Measurements from ENCODE around the gene SLC5A8. TPM values are rescaled to one million over a fixed set of nuclear protein-coding genes. Genes with fewer than 3 reads are reported as not detected.

Gene SLC5A8
- total and polyA plus RNA-seq, 2 of the 4 experiments (the other 2 are of a cell fraction), result not detected

GRCh38 chr12:101127521-101128219 lies 82.4 kb downstream of the SLC5A8 start:
- Histone ChIP-seq H3K79me1 (ENCODE audit: low read depth in 1 of 2, low read length in 2 of 2) (no peaks in the 10 kb centered on the region), H3K9ac (ENCODE audit: low read depth, low read length) (no peak overlapping the region), H3K27me3 (ENCODE audit: control insufficient read depth, insufficient read depth, low read length) (no peaks in the 10 kb centered on the region), H3K56ac (ENCODE audit: extremely low read depth, insufficient read depth, low read length) (peak overlapping the region; percentile 63; the same call in 1 of the 2 replicates), H2AK5ac (ENCODE audit: low read depth, low read length) (no peak overlapping the region; the same call in 1 of the 2 replicates), H2BK15ac (ENCODE audit: low read depth, low read length) (peak overlapping the region; percentile 71; the same call in 1 of the 3 replicates), H3K4ac (ENCODE audit: low read depth, low read length) (peak overlapping the region; percentile 88), H3K27ac (ENCODE audit: insufficient read depth, low read length) (peak overlapping the region; percentile 84), H2BK5ac (ENCODE audit: low read depth, low read length, poor library complexity, severe bottlenecking) (peak overlapping the region; percentile 72), H2AK9ac (replicated peaks; ENCODE audit: low read depth, low read length, poor library complexity) (peak overlapping the region; percentile 8), H3K9me1 (ENCODE audit: insufficient read depth, low read length) (peaks cover 7% of the 10 kb centered on the region), H2BK120ac (ENCODE audit: low read depth, low read length) (peak overlapping the region; percentile 89), H3K4me1 (ENCODE audit: control insufficient read depth, insufficient read depth, low read length) (peaks cover 13% of the 10 kb centered on the region), H3K9me3 (ENCODE audit: control insufficient read depth, insufficient read depth, low read length) (no peaks in the 10 kb centered on the region), H3K18ac (ENCODE audit: low read depth, low read length) (peak overlapping the region; percentile 44), H2AFZ (replicated peaks; ENCODE audit: low read length, poor library complexity) (peak overlapping the region; percentile 63), H4K91ac (ENCODE audit: insufficient read depth, low read depth, low read length) (peak overlapping the region; percentile 90), H3K14ac (replicated peaks; ENCODE audit: low read depth, low read length) (peak overlapping the region; percentile 67; the same call in 1 of the 2 replicates), H3K23ac (ENCODE audit: low read depth, low read length) (0 out of 2 replicates have a peak overlapping the region, but pooled peaks have one; percentile 60), H4K8ac (ENCODE audit: low read depth in 2 of 2, low read length in 2 of 2) (peak overlapping the region; percentile 60 to 87; a peak in 2 of 4 replicates), H3K36me3 (ENCODE audit: control insufficient read depth, insufficient read depth, low read length) (peaks cover 3% of the 10 kb centered on the region; the same call in 1 of the 2 replicates), H2BK20ac (ENCODE audit: low read depth, low read length) (peak overlapping the region; percentile 95), H3K4me2 (ENCODE audit: low read depth, low read length) (peak overlapping the region; percentile 47), H4K5ac (ENCODE audit: low read depth, low read length) (peak overlapping the region; percentile 66), H3K4me3 (ENCODE audit: insufficient read depth, low read depth, low read length) (no peak overlapping the region), H4K20me1 (ENCODE audit: insufficient read depth, low read length) (no peaks in the 10 kb centered on the region)
- TF ChIP-seq MAFK (IDR thresholded peaks at IDR 0.05; ENCODE audit: low read depth, low read length) (0 out of 2 replicates have a peak, but pooled peaks have one; percentile 2), RCOR1 (IDR thresholded peaks at IDR 0.05; ENCODE audit: insufficient replicate concordance, low read length) (no peak)
- DNase-seq (peak; percentile 80), ATAC-seq (ENCODE audit: low read depth) (peak; percentile 92)
- dilution Hi-C loops (cut with HindIII; ENCODE audit: low sequenced_read_pairs, unreplicated experiment), result no loop called here
- WGBS, 2 experiments (ENCODE audit: extremely low coverage in 2 of 2, insufficient read length in 1 of 2), result 73% methylated on average over 3 of the region's 6 CpGs; no CpG with 5 or more reads in 1 of the 2 experiments
- CTCF ChIA-PET, result no interaction called here
- intact Hi-C loops (cut with micrococcal nuclease), result loop anchor here (5.0 to 10.0 kb wide), 2 partner anchors 155 to 303 kb away; partner anchors contain the start of gene UTP20
- BruUV-seq (replicated peaks), result no TSS peak
- POLR2A ChIA-PET (ENCODE audit: unreplicated experiment), result no interaction called here
- in situ Hi-C loops (cut with MboI; ENCODE audit: low sequenced_read_pairs), result no loop called here

Data from IMR-90 (cell line).